Thoracic aorta (tissue), 2 donors: ENCODE data around the gene RPS6KA1. TPM values are rescaled to one million over a fixed set of nuclear protein-coding genes. Genes with fewer than 3 reads are reported as not detected.

ENCODE experiments used
- ATAC-seq: fragments of 150-250 bp; one replicate; pipeline ENCODE4 v1.8.0; 2017; ENCODE audit warnings: low read depth; ENCODE audit not compliant: insufficient number of reproducible peaks, low FRiP score
- DNase-seq: peaks from one replicate; pipeline ENCODE4 v3.0.0-alpha.2; 2020; ENCODE audit warnings: low spot score
- H3K27ac ChIP-seq, 2 donors: fragments of 200-600 bp; sonication (generic); 1 replicate in 1 of 2; 2 replicates in 1 of 2; pipeline ENCODE4 v1.5.1; 2016; ENCODE audit warnings: mild to moderate bottlenecking in 2 of 2, moderate library complexity in 2 of 2
- H3K27me3 ChIP-seq: fragments of 200-600 bp; sonication (generic); replicated peaks from 2 replicates; pipeline ENCODE4 v1.6.0; 2016; ENCODE audit warnings: mild to moderate bottlenecking; ENCODE audit not compliant: insufficient read depth
- H3K36me3 ChIP-seq: fragments of 200-600 bp; sonication (generic); one replicate; pipeline ENCODE4 v1.5.1; 2016
- H3K4me1 ChIP-seq, 2 donors: fragments of 200-600 bp; sonication (generic); 1 replicate in 1 of 2; 2 replicates in 1 of 2; pipeline versions ENCODE4 v1.5.1 to v1.6.0; 2016; ENCODE audit warnings: low read depth in 2 of 2, mild to moderate bottlenecking in 1 of 2; ENCODE audit not compliant: control insufficient read depth in 1 of 2
- H3K4me3 ChIP-seq: fragments of 200-600 bp; sonication (generic); 2 replicates; pipeline ENCODE4 v1.5.1; 2016; ENCODE audit warnings: mild to moderate bottlenecking
- H3K9me3 ChIP-seq: fragments of 200-600 bp; sonication (generic); 2 replicates; pipeline ENCODE4 v1.5.1; 2016
- CTCF ChIP-seq: fragments of 200-600 bp; sonication (generic); IDR thresholded peaks from one replicate; pipeline ENCODE4 v1.5.1; 2019; ENCODE audit warnings: antibody characterized with exemption
- total RNA-seq, 2 donors: library from RNA; depleted of rRNA; stranded (reverse); fragments of >200 nt; gene quantifications; one replicate each; pipeline versions ENCODE4 v1.1.0 to v1.2.3, GENCODE V29; 2016

Gene RPS6KA1
- total RNA-seq, 2 donors from 2014 or later = 13.8 to 18.6 TPM

GRCh38 chr1:26541431-26541815 lies 11.9 kb downstream of the RPS6KA1 start:
- H3K27me3 ChIP-seq = no peaks in the 10 kb centered on the region
- DNase-seq = no peak
- H3K4me3 ChIP-seq = peak overlapping the region; percentile 16
- no peaks in the 10 kb centered on the region for H3K9me3 ChIP-seq
- H3K27ac ChIP-seq = peak overlapping the region in 1 of 2 donors; percentile 63
- H3K4me1 ChIP-seq = peaks cover 0 to 3% of the 10 kb centered on the region in 2 donors
- no peaks in the 10 kb centered on the region for H3K36me3 ChIP-seq
- TF ChIP-seq CTCF = no peak
- no peak for ATAC-seq

DNA sequence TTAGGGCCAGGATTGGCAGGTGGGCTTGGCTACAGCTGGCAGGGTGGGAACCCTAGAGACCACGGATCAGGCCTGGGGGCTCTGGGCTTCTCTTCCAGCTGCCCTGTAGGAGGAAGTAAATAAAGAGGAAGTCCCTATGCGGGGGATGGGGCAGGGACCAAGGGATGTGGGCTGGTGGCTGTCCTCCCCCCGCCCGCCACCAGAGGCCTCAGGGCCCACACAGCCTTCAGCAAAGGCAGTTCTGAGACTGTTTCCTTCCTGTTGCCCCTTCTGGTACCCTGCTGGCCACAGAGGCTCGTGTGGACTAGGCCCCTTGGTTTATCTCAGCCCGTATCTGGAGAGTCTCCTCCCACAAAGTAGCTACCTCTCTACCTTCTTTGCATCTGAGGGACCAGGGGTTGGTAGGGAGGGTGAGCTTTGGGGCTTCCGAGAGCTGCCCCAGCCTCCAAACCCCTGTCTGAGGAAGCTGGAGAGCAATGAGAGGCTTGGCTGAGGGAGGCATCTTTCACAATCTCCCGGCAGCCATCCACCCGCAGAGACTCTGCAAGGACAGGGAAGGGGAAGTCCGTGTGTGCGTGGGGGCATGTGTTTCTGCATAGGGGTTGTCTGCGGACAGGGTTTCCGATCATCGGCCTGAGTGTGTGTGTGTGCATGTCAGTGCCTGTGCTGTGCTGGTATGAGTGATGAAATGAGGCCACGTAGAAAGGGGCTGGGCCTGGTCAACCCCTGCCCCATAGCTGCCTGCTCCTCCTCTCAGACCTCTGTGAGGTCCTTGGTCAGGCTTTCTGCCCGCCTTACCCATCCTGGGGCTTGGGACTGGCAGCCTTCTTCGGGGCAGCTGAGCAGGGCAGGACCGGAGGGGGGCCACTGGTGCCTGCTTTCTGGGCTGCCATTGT lies 12.5 kb downstream of the RPS6KA1 start:
- peak overlapping the region; percentile 28 for H3K4me3 ChIP-seq

GRCh38 chr1:26542771-26543451 lies 13.3 kb downstream of the RPS6KA1 start:
- DNase-seq = no peak
- H3K4me1 ChIP-seq = peaks cover 0 to 3% of the 10 kb centered on the region in 2 donors
- no peak for ATAC-seq
- no peaks in the 10 kb centered on the region for H3K36me3 ChIP-seq
- H3K4me3 ChIP-seq = peak overlapping the region; percentile 28
- H3K9me3 ChIP-seq = no peaks in the 10 kb centered on the region
- no peak for TF ChIP-seq CTCF
- peak overlapping the region; percentile 37 to 66 for H3K27ac ChIP-seq
- H3K27me3 ChIP-seq = no peaks in the 10 kb centered on the region

More for the DNA sequence above, 12.5 kb downstream of the RPS6KA1 start:
- no peaks in the 10 kb centered on the region for H3K27me3 ChIP-seq
- peak overlapping the region; percentile 37 to 66 for H3K27ac ChIP-seq
- ATAC-seq (no peak), DNase-seq (peak; percentile 43)
- H3K4me1 ChIP-seq = peaks cover 0 to 3% of the 10 kb centered on the region in 2 donors
- no peak for TF ChIP-seq CTCF
- no peaks in the 10 kb centered on the region for H3K36me3 ChIP-seq
- no peaks in the 10 kb centered on the region for H3K9me3 ChIP-seq

GRCh38 chr1:26543462-26543861 lies 13.9 kb downstream of the RPS6KA1 start:
- ATAC-seq (no peak), DNase-seq (no peak)
- H3K4me1 ChIP-seq = peaks cover 0 to 3% of the 10 kb centered on the region in 2 donors
- no peak for TF ChIP-seq CTCF
- H3K27ac ChIP-seq = peak overlapping the region; percentile 37 to 66
- peak overlapping the region; percentile 28 for H3K4me3 ChIP-seq
- H3K9me3 ChIP-seq = no peaks in the 10 kb centered on the region
- no peaks in the 10 kb centered on the region for H3K36me3 ChIP-seq
- H3K27me3 ChIP-seq = no peaks in the 10 kb centered on the region

GRCh38 chr1:26544126-26544525 lies 14.6 kb downstream of the RPS6KA1 start:
- ATAC-seq = no peak
- H3K27ac ChIP-seq = peak overlapping the region in 1 of 2 donors; percentile 66
- no peaks in the 10 kb centered on the region for H3K9me3 ChIP-seq
- H3K27me3 ChIP-seq = no peaks in the 10 kb centered on the region
- H3K4me1 ChIP-seq = peaks cover 0 to 3% of the 10 kb centered on the region in 2 donors
- no peak overlapping the region for H3K4me3 ChIP-seq
- no peak for TF ChIP-seq CTCF
- DNase-seq = no peak
- no peaks in the 10 kb centered on the region for H3K36me3 ChIP-seq
